ENCODE data around the gene ADRA2B.

- TF ChIP-seq, protein P1, sequence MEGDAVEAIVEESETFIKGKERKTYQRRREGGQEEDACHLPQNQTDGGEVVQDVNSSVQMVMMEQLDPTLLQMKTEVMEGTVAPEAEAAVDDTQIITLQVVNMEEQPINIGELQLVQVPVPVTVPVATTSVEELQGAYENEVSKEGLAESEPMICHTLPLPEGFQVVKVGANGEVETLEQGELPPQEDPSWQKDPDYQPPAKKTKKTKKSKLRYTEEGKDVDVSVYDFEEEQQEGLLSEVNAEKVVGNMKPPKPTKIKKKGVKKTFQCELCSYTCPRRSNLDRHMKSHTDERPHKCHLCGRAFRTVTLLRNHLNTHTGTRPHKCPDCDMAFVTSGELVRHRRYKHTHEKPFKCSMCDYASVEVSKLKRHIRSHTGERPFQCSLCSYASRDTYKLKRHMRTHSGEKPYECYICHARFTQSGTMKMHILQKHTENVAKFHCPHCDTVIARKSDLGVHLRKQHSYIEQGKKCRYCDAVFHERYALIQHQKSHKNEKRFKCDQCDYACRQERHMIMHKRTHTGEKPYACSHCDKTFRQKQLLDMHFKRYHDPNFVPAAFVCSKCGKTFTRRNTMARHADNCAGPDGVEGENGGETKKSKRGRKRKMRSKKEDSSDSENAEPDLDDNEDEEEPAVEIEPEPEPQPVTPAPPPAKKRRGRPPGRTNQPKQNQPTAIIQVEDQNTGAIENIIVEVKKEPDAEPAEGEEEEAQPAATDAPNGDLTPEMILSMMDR (IDR thresholded peaks at IDR 0.05; ENCODE audit: low read depth, low read length) = no peak
- TF ChIP-seq POLR2A (IDR thresholded peaks at IDR 0.05; ENCODE audit: extremely low read depth, insufficient read length) (no peak), MYC (IDR thresholded peaks at IDR 0.05; ENCODE audit: low read depth, low read length) (no peak)
- TF ChIP-seq, protein P2, sequence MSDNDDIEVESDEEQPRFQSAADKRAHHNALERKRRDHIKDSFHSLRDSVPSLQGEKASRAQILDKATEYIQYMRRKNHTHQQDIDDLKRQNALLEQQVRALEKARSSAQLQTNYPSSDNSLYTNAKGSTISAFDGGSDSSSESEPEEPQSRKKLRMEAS (IDR thresholded peaks at IDR 0.05; ENCODE audit: low read depth, low read length) = no peak
Observed at GRCh38 chr2:96135621-96136020, 19.2 kb upstream of the ADRA2B start.
